ENCODE measurements around the gene SHROOM3.

Gene SHROOM3

GRCh38 chr4:76535603-76536372, 100.8 kb downstream of the SHROOM3 start:
- Mint-ChIP-seq H3K36me3 (no peaks in the 10 kb centered on the region), H3K27ac (no peak overlapping the region), H3K4me1 (no peaks in the 10 kb centered on the region), H3K27me3 (peaks cover 17% of the 10 kb centered on the region), H3K4me3 (no peak overlapping the region), H3K9me3 (no peaks in the 10 kb centered on the region)
- ATAC-seq, result no peak

DNA sequence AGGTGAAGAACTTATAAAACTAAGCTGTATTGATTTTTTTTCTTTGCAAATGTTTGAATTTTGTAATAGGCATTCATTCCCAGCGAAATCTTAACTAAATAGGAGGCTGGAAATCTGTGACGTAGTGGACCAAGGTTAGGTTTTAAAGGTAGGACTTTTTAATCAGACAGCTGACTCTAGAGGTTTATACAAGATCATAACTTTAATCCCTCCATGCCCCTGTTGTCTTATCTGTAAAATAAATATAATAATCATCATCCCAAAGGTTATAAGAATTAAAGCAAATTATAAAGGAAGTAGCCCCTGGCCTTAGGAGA, 101.3 kb downstream of the SHROOM3 start:
- Mint-ChIP-seq H3K4me1 (no peaks in the 10 kb centered on the region), H3K27ac (no peak overlapping the region), H3K4me3 (no peak overlapping the region), H3K36me3 (no peaks in the 10 kb centered on the region), H3K27me3 (peaks cover 17% of the 10 kb centered on the region), H3K9me3 (no peaks in the 10 kb centered on the region)
- ATAC-seq, result no peak

DNA sequence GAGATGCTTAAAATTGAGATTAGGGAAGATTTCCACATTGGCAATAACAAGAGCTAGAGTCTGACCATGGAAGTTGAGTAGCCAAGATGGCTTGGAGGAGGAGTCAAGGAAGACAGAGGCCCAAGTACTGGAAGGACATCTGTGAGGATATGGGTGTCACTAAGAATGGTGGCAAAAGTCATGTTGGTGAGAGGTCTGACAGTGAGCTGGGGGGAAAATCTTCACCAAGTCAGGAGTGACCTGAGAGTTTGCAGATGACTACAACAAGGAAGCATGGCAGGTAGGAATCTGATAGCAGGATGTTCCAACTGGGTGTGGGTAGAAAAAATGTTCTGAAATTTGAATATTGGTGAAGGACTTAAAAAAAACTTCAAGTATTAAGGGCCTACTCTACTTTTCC, 103.3 kb downstream of the SHROOM3 start:
- no peak for ATAC-seq
- Mint-ChIP-seq H3K4me1 (no peaks in the 10 kb centered on the region), H3K27me3 (peaks cover 17% of the 10 kb centered on the region), H3K36me3 (no peaks in the 10 kb centered on the region), H3K9me3 (no peaks in the 10 kb centered on the region), H3K4me3 (no peak overlapping the region), H3K27ac (no peak overlapping the region)

GRCh38 chr4:76539979-76540378, 105.0 kb downstream of the SHROOM3 start:
- Mint-ChIP-seq H3K27me3 (peaks cover 21% of the 10 kb centered on the region), H3K9me3 (no peaks in the 10 kb centered on the region), H3K36me3 (no peaks in the 10 kb centered on the region), H3K4me1 (peaks cover 4% of the 10 kb centered on the region), H3K27ac (no peak overlapping the region), H3K4me3 (no peak overlapping the region)
- no peak for ATAC-seq

- Mint-ChIP-seq H3K36me3 (no peaks in the 10 kb centered on the region), H3K9me3 (no peaks in the 10 kb centered on the region), H3K4me1 (peaks cover 9% of the 10 kb centered on the region), H3K4me3 (no peak overlapping the region), H3K27me3 (peaks cover 26% of the 10 kb centered on the region), H3K27ac (no peak overlapping the region)
- ATAC-seq, result no peak
These were observed 105.5 kb downstream of the SHROOM3 start for GRCh38 chr4:76540486-76540885.

- ATAC-seq, result no peak
- Mint-ChIP-seq H3K36me3 (no peaks in the 10 kb centered on the region), H3K4me3 (no peak overlapping the region), H3K4me1 (peaks cover 12% of the 10 kb centered on the region), H3K27ac (no peak overlapping the region), H3K9me3 (no peaks in the 10 kb centered on the region), H3K27me3 (peaks cover 14% of the 10 kb centered on the region)
These were observed 108.3 kb downstream of the SHROOM3 start for GRCh38 chr4:76543378-76543777.

- no peaks in the 10 kb centered on the region for H3K9me3 Mint-ChIP-seq
- peaks cover 12% of the 10 kb centered on the region for H3K4me1 Mint-ChIP-seq
- H3K4me3 Mint-ChIP-seq, result no peak overlapping the region
- H3K27ac Mint-ChIP-seq, result no peak overlapping the region
- H3K36me3 Mint-ChIP-seq, result no peaks in the 10 kb centered on the region
- ATAC-seq, result no peak
- peaks cover 13% of the 10 kb centered on the region for H3K27me3 Mint-ChIP-seq
These were observed 109.7 kb downstream of the SHROOM3 start for GRCh38 chr4:76544725-76545124.

DNA sequence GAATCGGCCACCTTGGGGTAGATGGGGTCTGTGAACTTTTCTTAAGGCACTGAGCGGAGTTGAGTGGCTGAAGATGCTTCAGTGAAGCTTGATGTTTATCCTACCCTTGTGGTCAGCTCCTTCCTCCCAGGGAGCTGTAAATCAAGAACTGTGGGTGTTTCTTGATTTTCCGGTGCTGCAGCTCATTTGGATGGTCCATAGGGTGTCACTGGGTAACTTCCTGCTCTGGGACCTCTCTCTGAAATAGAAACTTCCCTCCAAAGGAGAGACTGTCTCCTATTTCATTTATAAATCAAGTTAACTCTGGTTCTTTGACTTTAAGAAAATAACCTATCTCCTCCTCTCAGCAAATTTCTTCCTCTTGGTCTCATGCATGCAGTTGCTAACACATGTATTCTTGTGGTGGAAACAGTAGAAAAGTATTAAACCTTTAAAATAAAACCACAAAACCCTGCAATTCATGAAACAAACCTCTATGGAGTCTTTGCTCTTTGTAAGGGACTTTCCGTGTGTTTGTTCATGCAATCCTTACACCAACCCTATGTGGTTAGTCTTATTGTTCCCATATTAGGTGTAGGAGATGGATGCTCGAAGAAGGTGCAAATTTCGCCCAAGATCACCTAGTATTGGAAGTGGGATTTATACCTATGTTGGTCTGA, 110.3 kb downstream of the SHROOM3 start:
- H3K36me3 Mint-ChIP-seq, result no peaks in the 10 kb centered on the region
- no peak overlapping the region for H3K27ac Mint-ChIP-seq
- H3K4me3 Mint-ChIP-seq, result no peak overlapping the region
- peaks cover 13% of the 10 kb centered on the region for H3K27me3 Mint-ChIP-seq
- H3K4me1 Mint-ChIP-seq, result peaks cover 12% of the 10 kb centered on the region
- peak; percentile 60 for ATAC-seq
- no peaks in the 10 kb centered on the region for H3K9me3 Mint-ChIP-seq

DNA sequence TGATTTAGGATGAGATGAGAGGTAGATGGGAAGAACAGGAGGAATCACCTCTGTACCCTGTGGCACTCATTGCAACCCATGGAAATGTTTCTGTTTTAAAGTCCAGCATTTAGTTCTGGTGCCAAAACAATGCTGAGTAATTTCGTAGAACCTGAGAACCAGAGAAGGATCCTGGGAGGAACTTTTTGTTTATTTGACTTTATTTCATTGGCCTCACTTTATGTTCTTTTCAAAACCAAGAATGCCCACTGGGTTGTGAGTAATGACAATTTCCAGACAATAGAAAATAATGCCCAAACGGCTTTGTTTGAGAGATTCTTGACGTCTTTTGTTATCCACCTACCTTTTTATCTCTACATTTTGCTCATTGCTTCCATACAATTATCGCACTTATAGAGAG, 111.3 kb downstream of the SHROOM3 start:
- Mint-ChIP-seq H3K27ac (no peak overlapping the region), H3K27me3 (peaks cover 13% of the 10 kb centered on the region), H3K4me1 (peaks cover 12% of the 10 kb centered on the region), H3K4me3 (no peak overlapping the region), H3K9me3 (no peaks in the 10 kb centered on the region), H3K36me3 (no peaks in the 10 kb centered on the region)
- no peak for ATAC-seq

DNA sequence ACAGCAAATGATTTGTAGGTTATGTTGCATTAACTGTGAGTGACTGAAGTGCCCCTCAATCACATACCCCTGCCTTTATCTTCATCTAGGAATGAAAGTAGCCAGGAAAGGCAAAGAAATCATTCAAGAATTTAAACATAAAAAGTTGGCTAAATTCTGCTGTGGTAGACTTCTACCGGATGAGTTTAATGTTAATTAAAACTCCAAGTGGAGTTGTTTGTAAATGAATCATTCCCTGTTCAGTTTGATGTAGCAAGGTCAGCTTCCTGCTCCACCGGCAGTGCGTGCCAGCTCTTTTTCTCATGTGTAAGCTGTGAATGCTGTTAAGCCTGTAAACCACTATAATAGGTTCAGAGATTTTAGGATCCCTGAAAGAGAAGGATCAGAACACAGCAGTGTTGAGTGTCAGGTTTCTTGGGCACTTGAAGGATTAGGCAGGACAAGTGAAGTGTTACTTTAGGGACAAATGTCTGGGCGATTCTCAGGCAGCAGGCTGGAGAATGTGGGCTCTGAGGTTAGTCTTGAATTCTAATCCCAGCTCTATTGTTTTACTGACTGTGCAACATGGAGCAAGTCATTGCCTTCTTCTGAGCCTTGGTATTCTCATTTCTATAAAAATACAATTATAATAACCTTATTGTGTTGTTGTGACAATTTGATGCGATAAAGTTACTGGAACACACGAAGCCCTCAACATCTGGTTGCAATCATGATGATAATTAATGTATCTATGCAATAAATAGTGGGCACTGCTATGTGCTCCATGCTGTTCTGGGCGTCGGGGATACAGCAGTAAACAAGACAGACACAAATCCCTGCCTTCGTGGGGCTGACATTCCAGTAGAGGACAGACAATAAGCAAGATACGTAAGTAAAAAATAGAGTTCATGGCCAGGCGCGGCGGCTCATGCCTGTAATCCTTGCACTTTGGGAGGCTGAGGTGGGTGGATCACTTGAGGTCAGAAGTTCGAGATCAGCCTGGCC, 112.0 kb downstream of the SHROOM3 start:
- no peaks in the 10 kb centered on the region for H3K9me3 Mint-ChIP-seq
- H3K4me3 Mint-ChIP-seq, result no peak overlapping the region
- no peak for ATAC-seq
- H3K27me3 Mint-ChIP-seq, result peaks cover 13% of the 10 kb centered on the region
- no peaks in the 10 kb centered on the region for H3K36me3 Mint-ChIP-seq
- H3K27ac Mint-ChIP-seq, result no peak overlapping the region
- peaks cover 12% of the 10 kb centered on the region for H3K4me1 Mint-ChIP-seq

- no peak overlapping the region for H3K27ac Mint-ChIP-seq
- H3K9me3 Mint-ChIP-seq, result no peaks in the 10 kb centered on the region
- no peak overlapping the region for H3K4me3 Mint-ChIP-seq
- no peaks in the 10 kb centered on the region for H3K36me3 Mint-ChIP-seq
- H3K4me1 Mint-ChIP-seq, result peaks cover 12% of the 10 kb centered on the region
- H3K27me3 Mint-ChIP-seq, result peaks cover 13% of the 10 kb centered on the region
- no peak for ATAC-seq
These were observed 113.7 kb downstream of the SHROOM3 start for GRCh38 chr4:76548704-76549103.

DNA sequence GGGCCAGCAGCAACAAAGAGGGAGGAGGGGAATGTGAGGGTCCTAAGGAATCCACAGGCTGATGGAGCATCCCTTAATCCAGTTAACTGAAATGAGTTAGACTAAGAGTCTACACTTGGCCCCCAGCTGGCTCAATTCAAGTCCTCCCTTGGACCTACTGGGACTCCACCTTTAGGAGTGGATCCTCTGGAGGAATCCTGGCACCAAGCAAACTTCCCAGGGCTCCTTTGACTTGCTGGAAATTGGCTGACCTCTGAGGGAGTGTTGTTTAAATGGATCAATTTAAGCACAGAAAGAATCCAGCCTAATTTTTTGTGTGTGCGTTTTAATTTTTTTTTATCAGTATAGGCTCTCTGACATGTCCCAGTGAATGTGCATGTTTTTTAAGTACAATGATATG, 114.7 kb downstream of the SHROOM3 start:
- no peak overlapping the region for H3K27ac Mint-ChIP-seq

DNA sequence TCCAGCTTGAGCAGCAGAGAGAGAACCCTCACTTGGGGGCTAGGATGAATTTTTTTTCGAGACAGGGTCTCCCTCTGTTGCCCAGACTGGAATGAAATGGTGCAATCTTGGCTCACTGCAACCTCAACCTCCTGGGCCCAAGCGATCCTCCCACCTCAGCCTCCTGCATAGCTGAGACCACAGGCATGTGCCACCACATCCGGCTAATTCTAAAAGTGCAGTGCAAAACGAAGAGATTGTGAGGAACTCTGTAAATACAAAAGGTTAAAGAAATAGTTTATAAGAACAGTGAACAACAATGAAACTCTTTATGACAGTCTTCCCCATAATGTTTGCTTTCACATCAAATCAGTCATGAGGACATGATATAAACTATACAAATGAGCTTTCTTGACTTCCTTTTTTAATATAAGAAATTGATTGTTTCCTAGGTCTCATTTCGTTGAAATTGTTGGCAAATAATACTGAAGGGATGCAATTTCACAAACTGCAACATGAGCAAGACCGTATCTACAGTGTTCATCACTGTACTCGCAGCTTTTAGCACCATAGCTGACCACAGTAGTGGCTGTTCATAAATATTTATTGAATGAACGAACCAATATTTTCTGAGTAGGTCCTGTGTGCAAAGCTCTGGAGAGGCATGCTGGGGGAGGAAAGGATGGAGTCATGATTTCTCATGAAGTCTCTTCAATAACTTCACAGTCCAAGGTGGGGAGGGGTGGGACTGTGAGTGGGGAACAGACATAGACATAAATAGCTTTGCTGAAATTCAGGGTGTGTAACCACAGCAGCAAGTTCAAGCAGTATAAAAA, 116.1 kb downstream of the SHROOM3 start:
- no peaks in the 10 kb centered on the region for H3K36me3 Mint-ChIP-seq
- H3K9me3 Mint-ChIP-seq, result no peaks in the 10 kb centered on the region
- no peak overlapping the region for H3K4me3 Mint-ChIP-seq
- H3K27ac Mint-ChIP-seq, result no peak overlapping the region
- no peak for ATAC-seq
- H3K4me1 Mint-ChIP-seq, result no peaks in the 10 kb centered on the region
- H3K27me3 Mint-ChIP-seq, result no peaks in the 10 kb centered on the region

More for the DNA sequence above, 114.7 kb downstream of the SHROOM3 start:
- no peak overlapping the region for H3K4me3 Mint-ChIP-seq
- no peaks in the 10 kb centered on the region for H3K36me3 Mint-ChIP-seq
- H3K27me3 Mint-ChIP-seq, result peaks cover 11% of the 10 kb centered on the region
- no peak for ATAC-seq
- H3K4me1 Mint-ChIP-seq, result peaks cover 10% of the 10 kb centered on the region
- H3K9me3 Mint-ChIP-seq, result no peaks in the 10 kb centered on the region

DNA sequence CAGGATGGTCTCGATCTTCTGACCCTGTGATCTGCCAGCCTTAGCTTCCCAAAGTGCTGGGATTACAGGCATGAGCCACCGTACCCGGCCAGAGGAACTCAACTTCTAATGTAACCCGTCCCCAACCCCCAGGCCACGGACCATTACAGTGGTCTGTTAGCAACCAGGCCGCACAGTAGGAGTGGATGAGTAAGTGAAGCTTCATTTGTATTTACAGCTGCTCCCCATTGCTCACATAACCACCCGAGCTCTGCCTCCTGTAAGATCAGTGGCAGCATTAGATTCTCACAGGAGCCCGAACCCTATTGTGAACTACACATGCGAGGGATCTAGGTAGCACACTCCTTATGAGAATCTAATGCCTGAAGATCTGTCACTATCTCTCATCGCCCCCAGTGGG, 119.6 kb downstream of the SHROOM3 start:
- Mint-ChIP-seq H3K4me3 (no peak overlapping the region), H3K27ac (no peak overlapping the region), H3K4me1 (no peaks in the 10 kb centered on the region), H3K27me3 (peaks cover 8% of the 10 kb centered on the region), H3K9me3 (no peaks in the 10 kb centered on the region), H3K36me3 (no peaks in the 10 kb centered on the region)
- ATAC-seq, result no peak

- Mint-ChIP-seq H3K27ac (no peak overlapping the region), H3K4me1 (no peaks in the 10 kb centered on the region), H3K27me3 (peaks cover 10% of the 10 kb centered on the region), H3K9me3 (no peaks in the 10 kb centered on the region), H3K36me3 (no peaks in the 10 kb centered on the region), H3K4me3 (no peak overlapping the region)
- no peak for ATAC-seq
These were observed 121.4 kb downstream of the SHROOM3 start for GRCh38 chr4:76556452-76556851.

Data from stimulated activated memory B cell treated with anti-CD40 and anti-IgM and Interleukin-4, amounts not matched to agents 10 μg/mL and 1 μg/mL and 100 μg/mL, for 72 hours (primary cell).